Measurements from ENCODE around the gene CKMT2. TPM values are rescaled to one million over a fixed set of nuclear protein-coding genes. Genes with fewer than 3 reads are reported as not detected.

The CKMT2 gene
- total and polyA plus RNA-seq, 8 donors: 0.82 to 3.2 (median 1.9) TPM

- FAIRE-seq (no peak), DNase-seq (no peak), ATAC-seq (no peak)
- no peak for TF ChIP-seq CTCF (IDR thresholded peaks at IDR 0.05)
- intact Hi-C loops (cut with DNase I): no loop called here
- Histone ChIP-seq H3K9me3 (no peaks in the 10 kb centered on the region), H3K4me1 (peaks cover 0 to 4% (median 0%) of the 10 kb centered on the region in 3 donors), H3K27me3 (no peaks in the 10 kb centered on the region), H3K36me3 (no peaks in the 10 kb centered on the region), H3K27ac (no peak overlapping the region), H3K4me3 (no peak overlapping the region)
- WGBS, 2 donors: 80 to 89% methylated on average over 8 of the region's 8 CpGs
Measured at GRCh38 chr5:81230416-81230815, 2.7 kb upstream of the CKMT2 start.

GRCh38 chr5:81232464-81233079 lies 550 bp upstream of the CKMT2 start:
- Histone ChIP-seq H3K27me3 (no peaks in the 10 kb centered on the region), H3K9me3 (no peaks in the 10 kb centered on the region), H3K36me3 (no peaks in the 10 kb centered on the region), H3K4me3 (peak overlapping the region in 3 of 4 donors; percentile 7 to 39 (median 30)), H3K27ac (peak overlapping the region in 3 of 4 donors; percentile 17 to 47 (median 39)), H3K4me1 (peaks cover 0 to 4% (median 0%) of the 10 kb centered on the region in 3 donors)
- no peak for FAIRE-seq
- TF ChIP-seq CTCF (IDR thresholded peaks at IDR 0.05): no peak
- intact Hi-C loops (cut with DNase I): no loop called here
- DNase-seq: peak in 4 of 6 donors; percentile 9 to 43 (median 24)
- peak; percentile 26 to 53 (median 36) for ATAC-seq
- WGBS, 2 donors: 55 to 63% methylated on average over 12 of the region's 12 CpGs

- H3K36me3 ChIP-seq: no peaks in the 10 kb centered on the region
- no peaks in the 10 kb centered on the region for H3K9me3 ChIP-seq
- intact Hi-C loops (cut with DNase I): no loop called here
- H3K4me1 ChIP-seq: peaks cover 0 to 4% (median 0%) of the 10 kb centered on the region in 3 donors
- WGBS, 2 donors: 88 to 97% methylated on average over 7 of the region's 7 CpGs
- no peaks in the 10 kb centered on the region for H3K27me3 ChIP-seq
- ATAC-seq: no peak
- peak overlapping the region in 1 of 4 donors; percentile 20 for H3K27ac ChIP-seq
- FAIRE-seq: no peak
- no peak for TF ChIP-seq CTCF (IDR thresholded peaks at IDR 0.05)
- no peak for DNase-seq
- H3K4me3 ChIP-seq: no peak overlapping the region
Measured at GRCh38 chr5:81234299-81234698, 1.2 kb downstream of the CKMT2 start.

- Histone ChIP-seq H3K27ac (peak overlapping the region in 1 of 4 donors; percentile 20), H3K36me3 (no peaks in the 10 kb centered on the region), H3K9me3 (no peaks in the 10 kb centered on the region), H3K4me1 (peaks cover 0 to 4% (median 0%) of the 10 kb centered on the region in 3 donors), H3K4me3 (no peak overlapping the region), H3K27me3 (no peaks in the 10 kb centered on the region)
- TF ChIP-seq CTCF (IDR thresholded peaks at IDR 0.05): no peak
- WGBS, 2 donors: 83 to 91% methylated on average over 3 of the region's 3 CpGs
- FAIRE-seq (no peak), DNase-seq (no peak), ATAC-seq (no peak)
- intact Hi-C loops (cut with DNase I): no loop called here
Measured at GRCh38 chr5:81234801-81235200, 1.7 kb downstream of the CKMT2 start.
